HUES64 (cell line): ENCODE measurements around the gene ARHGEF7.

ENCODE experiments used
- H3K27ac ChIP-seq: 2 replicates; pipeline ENCODE4 v1.7.0; 2013; ENCODE audit warnings: low read depth, low read length, inconsistent platforms
- H3K27me3 ChIP-seq: 2 replicates; pipeline ENCODE4 v1.6.1; 2013; ENCODE audit warnings: mild to moderate bottlenecking, low read length; ENCODE audit not compliant: insufficient read depth
- H3K36me3 ChIP-seq: 2 replicates; pipeline ENCODE4 v1.6.1; 2013; ENCODE audit warnings: mild to moderate bottlenecking, low read length; ENCODE audit not compliant: insufficient read depth
- H3K4me1 ChIP-seq: 2 replicates; pipeline ENCODE4 v1.6.1; 2013; ENCODE audit warnings: mild to moderate bottlenecking, low read length, moderate library complexity; ENCODE audit not compliant: insufficient read depth
- H3K4me3 ChIP-seq: 2 replicates; pipeline ENCODE4 v1.5.1; 2013; ENCODE audit warnings: mild to moderate bottlenecking, low read length, moderate library complexity
- H3K9ac ChIP-seq: 2 replicates; pipeline ENCODE4 v1.6.1; 2013; ENCODE audit warnings: mild to moderate bottlenecking, low read depth, low read length
- H3K9me3 ChIP-seq: 2 replicates; pipeline ENCODE4 v1.6.1; 2013; ENCODE audit warnings: low read depth, low read length; ENCODE audit not compliant: insufficient read depth
- WGBS: fragments of 150-250, 120-280 bp; methylation state at CpG from one replicate; pipeline ENCODE4 v1.1.7; 2013; ENCODE audit warnings: missing lambda C conversion rate; 5-methylcytosine and 5-hydroxymethylcytosine counted together

Gene ARHGEF7

DNA sequence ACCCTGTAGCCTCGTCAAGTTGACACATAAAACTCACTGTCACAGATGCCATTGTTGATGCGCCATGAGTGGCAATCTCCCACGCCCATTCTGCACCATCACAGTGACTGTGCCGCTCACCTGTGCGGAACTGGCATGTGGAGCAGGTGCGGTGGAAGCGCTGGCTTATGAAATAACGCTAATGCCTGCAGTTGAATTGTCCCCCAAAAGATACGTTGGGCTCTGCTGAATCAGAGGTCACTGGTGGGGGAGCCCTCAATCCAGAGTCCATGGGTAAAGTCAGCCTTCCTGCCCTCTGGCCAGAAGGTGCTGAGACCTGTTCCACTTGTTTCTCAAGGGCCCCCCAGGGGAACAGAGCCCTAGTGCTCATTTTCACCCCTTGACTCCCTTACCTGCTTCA, 2.9 kb upstream of the ARHGEF7 start:
- Histone ChIP-seq H3K9ac (no peak overlapping the region), H3K4me1 (0 out of 2 replicates have a peak, but pooled peaks cover 5% of the 10 kb centered on the region), H3K36me3 (no peaks in the 10 kb centered on the region), H3K9me3 (0 out of 2 replicates have a peak, but pooled peaks cover 2% of the 10 kb centered on the region), H3K4me3 (no peak overlapping the region), H3K27me3 (peaks cover 67% of the 10 kb centered on the region), H3K27ac (no peak overlapping the region)
- 91% methylated on average over 9 of the region's 9 CpGs for WGBS

DNA sequence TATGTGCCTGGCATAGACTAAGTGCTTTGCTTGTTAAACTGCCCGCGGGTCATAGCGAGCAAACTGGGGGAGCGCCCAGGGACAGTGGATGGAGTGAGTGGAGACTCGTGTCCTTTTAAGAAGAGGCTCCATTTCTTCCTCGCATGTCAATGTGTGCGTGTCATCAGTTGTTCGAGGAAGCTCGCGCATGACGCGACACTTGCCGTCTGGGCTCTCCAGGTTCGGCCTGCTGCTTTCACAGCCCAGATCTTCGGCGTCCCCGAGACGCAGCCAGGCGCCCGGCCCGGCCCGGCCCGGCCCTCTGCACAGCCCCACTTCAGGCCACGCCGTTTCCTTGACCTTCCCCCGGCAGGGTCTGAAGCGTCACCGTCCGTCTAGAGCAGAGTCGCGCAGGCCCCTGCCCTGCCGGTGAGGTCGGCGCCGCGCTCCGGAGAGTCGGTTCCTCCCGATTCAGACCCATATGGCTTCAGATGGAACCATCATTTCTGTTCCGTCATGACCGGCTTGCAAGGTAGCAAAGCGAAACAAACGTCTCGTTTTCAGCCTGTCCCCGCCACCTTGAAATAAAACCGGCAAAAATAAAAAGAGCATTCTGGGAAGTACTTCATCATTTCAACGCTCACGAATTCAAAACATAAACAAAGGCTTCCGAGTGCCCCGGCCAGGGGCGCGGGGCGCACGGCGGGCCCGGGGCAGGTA, 599 bp upstream of the ARHGEF7 start:
- 1% methylated on average over 56 of the region's 56 CpGs for WGBS
- peaks cover 77% of the 10 kb centered on the region for H3K27me3 ChIP-seq
- H3K36me3 ChIP-seq = no peaks in the 10 kb centered on the region
- 0 out of 2 replicates have a peak, but pooled peaks cover 2% of the 10 kb centered on the region for H3K9me3 ChIP-seq
- no peak overlapping the region for H3K27ac ChIP-seq
- peak overlapping the region; percentile 40 for H3K9ac ChIP-seq
- H3K4me3 ChIP-seq = peak overlapping the region; percentile 89
- 0 out of 2 replicates have a peak, but pooled peaks cover 5% of the 10 kb centered on the region for H3K4me1 ChIP-seq

DNA sequence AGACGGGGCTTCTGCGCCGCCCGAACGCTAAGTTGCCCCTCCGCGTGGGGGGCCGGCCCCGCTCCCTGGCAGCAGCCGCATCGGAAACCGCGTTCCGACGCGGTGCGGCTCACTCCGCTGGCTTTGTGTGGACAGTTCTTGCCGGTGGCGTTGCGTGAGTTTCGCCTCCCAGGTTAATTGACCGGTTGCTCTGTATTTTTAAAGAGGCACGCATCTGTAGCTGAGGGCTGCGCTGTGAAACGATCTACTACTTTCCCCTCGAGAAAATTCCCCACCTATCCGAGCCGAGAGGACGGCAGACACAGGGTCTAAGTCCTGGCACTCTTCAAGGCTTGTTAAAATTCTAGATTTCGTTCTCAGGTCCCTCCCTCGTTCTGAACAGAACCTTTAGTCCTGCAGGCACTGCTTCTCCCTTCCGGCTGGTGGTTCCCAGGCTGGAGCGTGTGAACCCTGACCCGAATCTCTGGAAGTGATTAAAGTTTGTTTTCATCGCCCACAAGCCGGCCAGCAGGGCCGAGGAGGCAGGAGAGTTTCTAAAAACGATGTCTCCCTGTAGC, 933 bp downstream of the ARHGEF7 start:
- H3K27me3 ChIP-seq = peaks cover 63% of the 10 kb centered on the region
- H3K9ac ChIP-seq = peak overlapping the region; percentile 48
- no peak overlapping the region for H3K27ac ChIP-seq

DNA sequence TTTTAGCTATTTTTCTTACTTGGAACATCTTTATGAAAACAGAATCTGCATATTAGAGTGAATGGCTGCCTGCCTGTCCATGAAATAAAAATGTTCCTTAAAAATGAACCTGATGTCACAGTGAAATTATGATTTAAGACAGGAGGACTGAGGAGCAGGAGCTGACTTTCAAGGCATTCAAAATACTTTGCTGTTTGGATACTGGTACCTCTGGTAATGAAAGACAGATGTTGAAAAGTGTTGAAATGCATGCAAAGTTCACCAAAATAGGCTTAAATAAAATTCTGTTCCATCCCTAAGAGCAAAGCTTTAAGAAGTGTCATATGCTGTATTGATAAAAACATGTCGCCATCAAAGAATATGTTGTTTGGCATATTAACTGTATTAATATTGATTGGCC, 1.7 kb downstream of the ARHGEF7 start:
- Histone ChIP-seq H3K9ac (no peak overlapping the region), H3K9me3 (0 out of 2 replicates have a peak, but pooled peaks cover 2% of the 10 kb centered on the region), H3K4me3 (no peak overlapping the region), H3K27me3 (peaks cover 55% of the 10 kb centered on the region), H3K4me1 (0 out of 2 replicates have a peak, but pooled peaks cover 5% of the 10 kb centered on the region), H3K36me3 (no peaks in the 10 kb centered on the region), H3K27ac (no peak overlapping the region)
- whole genome bisulfite sequencing = no CpG with 5 or more reads among the region's 1 CpG

More for the DNA sequence above, 933 bp downstream of the ARHGEF7 start:
- no peaks in the 10 kb centered on the region for H3K36me3 ChIP-seq
- H3K4me1 ChIP-seq = 0 out of 2 replicates have a peak, but pooled peaks cover 5% of the 10 kb centered on the region
- 1% methylated on average over 39 of the region's 39 CpGs for WGBS
- H3K9me3 ChIP-seq = 0 out of 2 replicates have a peak, but pooled peaks cover 2% of the 10 kb centered on the region
- peak overlapping the region; percentile 65 for H3K4me3 ChIP-seq

DNA sequence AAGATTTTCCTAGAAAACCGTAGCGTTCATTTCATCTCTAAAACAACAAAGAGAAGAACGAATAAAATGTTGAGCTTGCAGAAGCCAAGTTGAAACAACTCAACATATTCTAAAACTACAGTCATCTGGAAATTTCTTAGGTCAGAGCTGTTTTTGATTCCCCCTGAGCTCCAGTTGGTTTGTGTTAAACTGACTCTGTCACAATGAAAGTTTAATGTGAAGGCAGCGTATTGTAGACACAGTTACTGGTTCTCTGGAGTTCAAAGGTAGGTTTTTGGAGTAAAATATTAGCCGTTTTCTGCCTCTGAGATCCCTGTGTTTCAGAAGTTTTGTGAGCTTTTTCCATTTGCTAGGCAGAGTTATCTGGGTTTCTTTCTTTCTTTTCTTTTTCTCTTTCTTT, 2.2 kb downstream of the ARHGEF7 start:
- Histone ChIP-seq H3K4me3 (no peak overlapping the region), H3K9me3 (0 out of 2 replicates have a peak, but pooled peaks cover 2% of the 10 kb centered on the region), H3K9ac (no peak overlapping the region), H3K27me3 (peaks cover 51% of the 10 kb centered on the region), H3K27ac (no peak overlapping the region), H3K36me3 (no peaks in the 10 kb centered on the region), H3K4me1 (0 out of 2 replicates have a peak, but pooled peaks cover 5% of the 10 kb centered on the region)
- WGBS = 93% methylated on average over 5 of the region's 5 CpGs

DNA sequence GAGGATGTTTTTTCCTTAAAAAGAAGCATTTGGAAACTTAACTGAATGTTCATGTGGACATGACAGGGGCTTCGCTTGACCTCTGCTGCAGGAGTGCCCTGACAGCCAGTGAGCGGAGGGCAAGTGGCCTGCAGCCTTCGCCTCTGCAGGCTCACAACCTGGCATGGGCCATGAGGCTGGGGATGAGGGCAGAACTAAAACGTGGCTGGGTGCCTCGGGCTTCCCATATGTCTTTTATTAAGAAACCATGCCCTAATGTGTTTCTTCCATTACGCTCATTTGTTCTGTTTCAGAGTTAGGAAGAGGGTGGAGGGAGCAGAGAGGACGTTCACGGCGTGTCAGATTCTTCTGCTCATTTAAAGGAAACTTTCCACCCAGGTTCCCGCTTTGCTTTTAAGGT, 2.9 kb downstream of the ARHGEF7 start:
- no peak overlapping the region for H3K9ac ChIP-seq
- H3K27me3 ChIP-seq = peaks cover 44% of the 10 kb centered on the region
- H3K4me1 ChIP-seq = 0 out of 2 replicates have a peak, but pooled peaks cover 5% of the 10 kb centered on the region
- H3K4me3 ChIP-seq = no peak overlapping the region
- H3K27ac ChIP-seq = no peak overlapping the region
- H3K36me3 ChIP-seq = no peaks in the 10 kb centered on the region
- 0 out of 2 replicates have a peak, but pooled peaks cover 2% of the 10 kb centered on the region for H3K9me3 ChIP-seq
- 87% methylated on average over 10 of the region's 10 CpGs for WGBS

DNA sequence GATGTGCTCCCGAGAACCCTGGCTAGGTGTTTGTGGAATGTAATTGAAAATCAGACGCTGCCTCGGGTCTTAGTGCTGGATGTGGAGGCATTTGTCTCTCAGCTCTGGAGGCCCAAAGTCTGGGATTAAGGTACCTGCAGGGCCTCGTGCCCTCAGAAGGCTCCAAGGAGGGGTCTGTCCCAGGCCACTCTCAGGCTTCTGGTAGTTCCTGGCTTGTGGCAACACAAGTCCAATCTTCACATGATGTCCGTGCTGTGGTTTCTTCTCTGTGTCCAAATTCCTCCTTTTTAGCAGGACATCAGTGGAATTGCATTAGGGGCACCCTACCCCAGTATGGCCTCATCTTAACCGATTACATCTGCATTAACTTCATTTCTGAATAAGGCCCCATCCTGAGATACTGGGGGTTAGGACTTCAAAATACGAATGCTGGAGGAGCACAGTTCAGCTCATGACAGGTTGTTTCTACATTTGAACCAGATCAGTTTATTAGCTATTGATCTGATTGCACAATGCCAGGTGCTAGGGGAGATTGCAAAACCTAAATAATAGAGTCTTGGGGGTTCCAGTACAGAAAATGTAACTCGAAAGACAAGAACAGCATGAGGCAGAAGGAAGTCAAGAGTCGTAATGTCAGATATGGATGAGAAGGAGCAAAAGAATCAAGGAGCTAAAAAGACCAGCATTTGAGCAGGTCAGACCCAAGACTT, 3.9 kb downstream of the ARHGEF7 start:
- 0 out of 2 replicates have a peak, but pooled peaks cover 2% of the 10 kb centered on the region for H3K9me3 ChIP-seq
- H3K27ac ChIP-seq = no peak overlapping the region
- H3K4me3 ChIP-seq = no peak overlapping the region
- WGBS = 92% methylated on average over 9 of the region's 9 CpGs
- 0 out of 2 replicates have a peak, but pooled peaks cover 2% of the 10 kb centered on the region for H3K4me1 ChIP-seq
- H3K27me3 ChIP-seq = peaks cover 33% of the 10 kb centered on the region
- no peak overlapping the region for H3K9ac ChIP-seq
- no peaks in the 10 kb centered on the region for H3K36me3 ChIP-seq

DNA sequence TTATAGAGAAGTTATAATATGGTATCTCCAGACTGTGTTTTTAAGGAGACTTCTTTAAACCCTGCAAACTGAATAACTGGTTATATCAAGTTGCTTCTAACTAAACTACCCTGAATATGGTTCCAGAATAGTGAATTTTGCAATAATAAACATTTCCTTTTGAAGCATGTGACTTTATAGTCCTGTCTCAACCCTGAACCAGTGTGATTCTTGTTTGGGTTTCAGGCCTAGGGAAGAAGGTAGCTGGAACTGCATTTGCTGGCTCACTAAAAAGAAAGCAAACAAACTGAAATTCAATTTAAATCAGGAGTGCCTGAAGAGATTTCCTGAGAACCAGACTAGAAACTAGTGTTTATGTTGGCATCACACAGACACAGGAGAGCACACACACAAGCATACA, 4.9 kb downstream of the ARHGEF7 start:
- Histone ChIP-seq H3K9ac (no peak overlapping the region), H3K27me3 (peaks cover 25% of the 10 kb centered on the region), H3K4me1 (no peaks in the 10 kb centered on the region), H3K36me3 (no peaks in the 10 kb centered on the region), H3K4me3 (no peak overlapping the region), H3K9me3 (no peaks in the 10 kb centered on the region), H3K27ac (no peak overlapping the region)

DNA sequence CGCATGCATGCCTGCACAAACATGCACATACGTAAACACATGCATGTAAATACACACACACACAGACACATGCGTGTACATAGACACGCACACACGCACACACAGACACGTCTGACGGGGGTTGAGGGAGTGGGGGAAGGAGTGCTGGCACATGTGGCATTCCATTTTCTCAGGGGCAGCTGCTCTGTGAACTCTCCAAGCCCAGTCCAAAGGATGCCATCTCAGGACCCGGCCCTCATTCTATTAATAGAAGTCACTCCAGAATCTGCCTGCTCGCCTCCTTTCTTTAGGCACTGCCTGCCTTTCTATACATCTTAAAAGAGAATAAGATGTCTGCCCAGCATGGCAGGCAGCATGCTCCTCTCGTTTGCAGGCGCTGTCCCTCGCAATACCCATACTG, 5.3 kb downstream of the ARHGEF7 start:
- H3K9ac ChIP-seq = no peak overlapping the region
- no peak overlapping the region for H3K27ac ChIP-seq
- H3K9me3 ChIP-seq = no peaks in the 10 kb centered on the region
- no peak overlapping the region for H3K4me3 ChIP-seq
- peaks cover 25% of the 10 kb centered on the region for H3K27me3 ChIP-seq
- 96% methylated on average over 12 of the region's 12 CpGs for WGBS
- H3K36me3 ChIP-seq = no peaks in the 10 kb centered on the region
- H3K4me1 ChIP-seq = no peaks in the 10 kb centered on the region

DNA sequence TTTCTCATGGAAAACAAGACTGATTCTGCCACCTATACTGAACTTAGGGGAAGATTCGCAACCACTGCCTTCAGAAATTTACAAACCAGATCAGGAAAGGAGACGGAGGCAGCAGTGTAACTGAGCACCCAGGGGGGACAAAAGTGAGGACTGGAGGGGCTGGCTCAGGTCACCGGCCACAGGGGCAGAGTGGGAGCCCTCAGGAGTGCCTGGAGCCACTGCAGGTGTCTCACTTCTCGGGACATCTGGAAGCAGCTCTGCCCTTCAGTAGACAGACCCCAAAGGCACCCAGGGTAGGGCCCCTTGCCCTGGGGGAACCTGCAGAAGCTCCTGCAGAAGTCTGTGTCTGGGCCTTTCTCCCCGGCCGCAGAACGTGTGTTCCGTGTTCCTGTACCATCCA, 5.8 kb downstream of the ARHGEF7 start:
- H3K36me3 ChIP-seq = no peaks in the 10 kb centered on the region
- no peak overlapping the region for H3K4me3 ChIP-seq
- WGBS = 90% methylated on average over 8 of the region's 8 CpGs
- H3K27ac ChIP-seq = no peak overlapping the region
- H3K4me1 ChIP-seq = no peaks in the 10 kb centered on the region
- H3K27me3 ChIP-seq = peaks cover 23% of the 10 kb centered on the region
- H3K9me3 ChIP-seq = no peaks in the 10 kb centered on the region
- no peak overlapping the region for H3K9ac ChIP-seq

DNA sequence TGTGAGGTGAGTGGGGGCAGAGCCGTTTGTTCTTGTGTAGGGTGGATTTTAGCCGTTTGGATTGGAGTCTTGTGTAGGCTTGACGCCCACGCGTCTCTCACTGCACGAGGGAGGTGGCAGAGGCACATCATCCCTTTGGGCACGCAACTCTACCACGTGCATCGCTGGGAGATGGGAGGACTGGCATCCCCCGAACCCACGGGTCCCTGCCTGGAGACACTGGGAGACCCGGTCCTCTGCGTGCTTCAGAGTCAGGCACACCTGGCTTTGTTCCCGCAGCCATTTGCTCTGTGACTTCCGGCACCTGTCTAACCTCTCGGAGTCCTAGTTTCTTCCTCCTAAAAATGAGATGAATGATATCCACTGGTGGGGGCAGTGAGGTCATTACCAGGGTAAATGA, 6.4 kb downstream of the ARHGEF7 start:
- WGBS = 91% methylated on average over 16 of the region's 16 CpGs
- H3K27me3 ChIP-seq = peaks cover 17% of the 10 kb centered on the region

More for the DNA sequence above, 6.4 kb downstream of the ARHGEF7 start:
- no peaks in the 10 kb centered on the region for H3K9me3 ChIP-seq
- H3K9ac ChIP-seq = no peak overlapping the region
- no peak overlapping the region for H3K4me3 ChIP-seq
- no peak overlapping the region for H3K27ac ChIP-seq
- no peaks in the 10 kb centered on the region for H3K36me3 ChIP-seq
- H3K4me1 ChIP-seq = no peaks in the 10 kb centered on the region
